Rectal smooth muscle tissue (tissue), 1 donor: Measurements from ENCODE around the gene OR6T1.

Experiments used
- H3K27ac ChIP-seq: one replicate; pipeline ENCODE4 v1.7.0; 2013; ENCODE audit warnings: low read depth, low read length, inconsistent platforms
- H3K27me3 ChIP-seq: one replicate; pipeline ENCODE4 v1.7.0; 2013; ENCODE audit warnings: low read length; ENCODE audit not compliant: control insufficient read depth, insufficient read depth
- H3K36me3 ChIP-seq: one replicate; pipeline ENCODE4 v1.7.0; 2013; ENCODE audit warnings: low read length; ENCODE audit not compliant: control insufficient read depth, insufficient read depth
- H3K4me1 ChIP-seq: one replicate; pipeline ENCODE4 v1.7.0; 2013; ENCODE audit warnings: low read length; ENCODE audit not compliant: control insufficient read depth, insufficient read depth
- H3K4me3 ChIP-seq: one replicate; pipeline ENCODE4 v1.7.0; 2013; ENCODE audit warnings: low read length
- H3K9ac ChIP-seq: one replicate; pipeline ENCODE4 v1.7.0; 2013; ENCODE audit warnings: low read length

The OR6T1 gene

DNA sequence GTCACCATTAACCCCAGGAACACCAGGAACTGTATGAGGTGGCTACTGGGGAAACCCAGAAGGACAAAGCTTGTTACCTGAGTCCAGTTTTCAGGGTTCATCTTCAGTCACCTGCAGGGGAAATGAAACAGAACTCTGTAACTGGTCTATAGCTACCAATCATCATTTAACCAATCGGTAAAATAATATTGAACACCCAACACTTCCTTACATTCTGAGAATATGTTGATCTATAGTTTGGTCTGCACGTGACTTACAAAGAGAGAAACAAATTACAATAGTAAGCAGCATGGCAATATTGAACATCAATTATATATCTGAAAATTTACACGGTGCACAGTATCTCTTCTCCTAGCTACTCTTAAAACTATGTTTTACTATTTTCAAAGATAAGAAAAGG lies at the start of gene OR6T1:
Gene OR6T1 (minus strand): TSS at position 101 of the 400 bp plus-strand sequence. CDS start 0 bp downstream, at position 101.
- no peaks in the 10 kb centered on the region for H3K4me1 ChIP-seq
- H3K27me3 ChIP-seq, result no peaks in the 10 kb centered on the region
- no peak within 1 kb of the TSS for H3K27ac ChIP-seq
- no peak within 1 kb of the TSS for H3K9ac ChIP-seq
- H3K4me3 ChIP-seq, result no peak within 1 kb of the TSS
- H3K36me3 ChIP-seq, result no peaks in the 10 kb centered on the region

GRCh38 chr11:123979311-123979710 lies 35.7 kb upstream of the OR6T1 start:
- H3K27ac ChIP-seq, result no peak overlapping the region
- H3K27me3 ChIP-seq, result no peaks in the 10 kb centered on the region
- no peak overlapping the region for H3K4me3 ChIP-seq
- no peaks in the 10 kb centered on the region for H3K36me3 ChIP-seq
- no peaks in the 10 kb centered on the region for H3K4me1 ChIP-seq
- H3K9ac ChIP-seq, result no peak overlapping the region

DNA sequence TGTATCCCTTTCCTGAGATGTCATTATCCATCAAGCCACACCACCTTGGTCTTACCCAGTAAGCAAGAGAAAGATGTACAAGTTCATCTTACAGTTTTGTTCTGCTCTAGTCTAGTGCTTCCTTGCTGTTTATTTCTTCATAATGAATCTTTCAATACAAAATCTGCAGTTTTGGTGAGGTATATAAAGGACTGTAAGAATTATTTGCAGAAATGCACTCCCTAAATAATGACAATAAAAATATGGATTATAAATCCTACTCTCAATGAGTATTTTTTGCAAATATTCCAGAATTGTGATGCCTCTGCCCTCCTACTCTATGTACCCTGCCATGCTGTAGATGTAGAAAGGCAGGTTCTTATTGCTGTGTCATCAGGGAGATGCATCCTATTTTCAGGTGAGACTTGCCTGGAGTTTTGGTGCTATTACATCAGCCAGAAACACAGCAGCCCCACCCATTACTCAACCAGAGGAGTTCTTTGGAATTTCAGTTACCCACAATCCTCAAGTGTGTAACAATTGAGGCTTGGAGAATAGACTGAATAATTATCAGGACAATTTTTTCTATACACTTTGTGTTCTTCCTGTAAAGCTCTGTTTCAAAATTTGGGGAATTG lies 34.2 kb upstream of the OR6T1 start, which contains the start of gene OR10S1:
Gene OR10S1 (minus strand): TSS at position 51 of the 617 bp plus-strand sequence. CDS start 117 bp downstream, outside the sequence.
- no peak within 1 kb of the TSS for H3K27ac ChIP-seq
- H3K27me3 ChIP-seq, result no peaks in the 10 kb centered on the region
- H3K4me3 ChIP-seq, result no peak within 1 kb of the TSS
- H3K9ac ChIP-seq, result no peak within 1 kb of the TSS
- H3K36me3 ChIP-seq, result no peaks in the 10 kb centered on the region
- no peaks in the 10 kb centered on the region for H3K4me1 ChIP-seq

GRCh38 chr11:123976770-123977560 lies 33.3 kb upstream of the OR6T1 start:
- H3K27me3 ChIP-seq, result no peaks in the 10 kb centered on the region
- H3K4me1 ChIP-seq, result no peaks in the 10 kb centered on the region
- H3K9ac ChIP-seq, result no peak overlapping the region
- H3K27ac ChIP-seq, result no peak overlapping the region
- no peak overlapping the region for H3K4me3 ChIP-seq
- H3K36me3 ChIP-seq, result no peaks in the 10 kb centered on the region

- no peak overlapping the region for H3K27ac ChIP-seq
- no peaks in the 10 kb centered on the region for H3K4me1 ChIP-seq
- no peaks in the 10 kb centered on the region for H3K36me3 ChIP-seq
- no peak overlapping the region for H3K9ac ChIP-seq
- H3K4me3 ChIP-seq, result no peak overlapping the region
- H3K27me3 ChIP-seq, result no peaks in the 10 kb centered on the region
These were observed 30.2 kb upstream of the OR6T1 start for GRCh38 chr11:123973816-123974215.

- H3K4me3 ChIP-seq, result no peak overlapping the region
These were observed 13.1 kb upstream of the OR6T1 start for GRCh38 chr11:123956752-123957151.

GRCh38 chr11:123945132-123945531 lies 1.5 kb upstream of the OR6T1 start:
- H3K4me3 ChIP-seq, result no peak overlapping the region
- no peak overlapping the region for H3K9ac ChIP-seq
- no peaks in the 10 kb centered on the region for H3K27me3 ChIP-seq
- H3K4me1 ChIP-seq, result no peaks in the 10 kb centered on the region
- H3K27ac ChIP-seq, result no peak overlapping the region
- no peaks in the 10 kb centered on the region for H3K36me3 ChIP-seq

More at GRCh38 chr11:123956752-123957151, 13.1 kb upstream of the OR6T1 start:
- H3K27me3 ChIP-seq, result no peaks in the 10 kb centered on the region
- no peaks in the 10 kb centered on the region for H3K4me1 ChIP-seq
- no peak overlapping the region for H3K27ac ChIP-seq
- H3K9ac ChIP-seq, result no peak overlapping the region
- H3K36me3 ChIP-seq, result no peaks in the 10 kb centered on the region

DNA sequence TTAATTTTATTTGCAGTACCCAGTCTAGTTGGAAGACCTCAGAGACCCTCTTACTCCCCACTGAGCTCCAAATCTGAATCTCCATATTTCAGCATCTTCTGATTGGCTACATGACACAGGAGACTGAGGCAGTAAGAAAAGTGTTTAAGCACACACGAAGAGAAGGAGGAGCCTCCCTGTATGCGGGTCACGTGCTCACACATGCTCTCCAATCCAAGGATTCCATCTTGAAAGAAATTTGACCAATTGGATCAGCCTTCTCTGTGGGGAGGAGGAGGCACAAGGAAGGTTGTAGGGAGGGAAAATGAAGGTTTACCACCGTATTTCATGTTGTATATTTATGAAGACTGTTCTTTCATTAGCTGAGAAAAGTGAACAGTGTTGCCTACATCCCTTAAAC lies 1.2 kb downstream of the OR6T1 start:
- no peak overlapping the region for H3K27ac ChIP-seq
- no peaks in the 10 kb centered on the region for H3K36me3 ChIP-seq
- no peaks in the 10 kb centered on the region for H3K27me3 ChIP-seq
- H3K9ac ChIP-seq, result no peak overlapping the region
- H3K4me3 ChIP-seq, result no peak overlapping the region
- H3K4me1 ChIP-seq, result no peaks in the 10 kb centered on the region

DNA sequence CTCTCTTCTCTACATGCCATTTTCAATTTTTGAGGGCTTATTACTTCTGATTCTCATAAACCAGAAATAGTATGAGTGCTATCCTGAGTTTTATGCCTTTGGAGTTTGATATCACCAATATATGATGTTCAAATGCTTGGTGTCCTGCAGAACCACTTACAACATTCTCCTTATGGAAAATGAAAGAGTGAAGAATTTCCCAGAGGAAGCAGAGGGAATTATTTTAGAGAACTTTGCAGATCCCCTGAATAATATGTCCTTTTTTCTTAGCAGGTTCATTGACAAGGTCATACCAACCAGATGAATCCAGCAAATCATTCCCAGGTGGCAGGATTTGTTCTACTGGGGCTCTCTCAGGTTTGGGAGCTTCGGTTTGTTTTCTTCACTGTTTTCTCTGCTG lies 4.3 kb downstream of the OR6T1 start, which contains the start of gene OR4D5:
Gene OR4D5 (plus strand): TSS at position 301 of the 400 bp plus-strand sequence. CDS start 0 bp downstream, at position 301.
- Histone ChIP-seq H3K9ac (no peak within 1 kb of the TSS), H3K27ac (no peak within 1 kb of the TSS), H3K4me1 (no peaks in the 10 kb centered on the region), H3K4me3 (no peak within 1 kb of the TSS), H3K27me3 (no peaks in the 10 kb centered on the region), H3K36me3 (no peaks in the 10 kb centered on the region)

- Histone ChIP-seq H3K36me3 (no peaks in the 10 kb centered on the region), H3K27ac (no peak overlapping the region), H3K4me3 (no peak overlapping the region), H3K9ac (no peak overlapping the region), H3K27me3 (no peaks in the 10 kb centered on the region), H3K4me1 (no peaks in the 10 kb centered on the region)
These were observed 19.6 kb downstream of the OR6T1 start for GRCh38 chr11:123924027-123924426.

DNA sequence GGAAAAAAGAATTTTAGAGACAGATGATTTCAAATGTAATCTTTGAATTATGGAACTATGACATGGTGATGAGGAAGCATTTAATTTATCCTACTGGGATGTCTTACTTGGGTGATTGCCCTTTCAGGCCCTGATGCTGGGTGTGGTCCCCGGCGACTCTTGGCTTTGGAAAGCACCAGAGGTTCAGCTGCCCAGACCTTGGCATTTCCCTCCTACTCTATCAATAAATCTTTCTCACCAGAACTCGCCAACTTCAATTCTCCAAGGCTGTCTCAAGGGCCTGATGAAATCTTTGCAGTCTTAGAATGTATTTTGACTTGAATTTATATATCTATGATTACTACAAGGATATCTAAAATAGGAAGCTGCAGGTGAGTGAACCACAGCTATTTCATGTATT lies 22.7 kb downstream of the OR6T1 start:
- no peak overlapping the region for H3K9ac ChIP-seq
- H3K4me1 ChIP-seq, result no peaks in the 10 kb centered on the region
- no peak overlapping the region for H3K27ac ChIP-seq
- no peaks in the 10 kb centered on the region for H3K27me3 ChIP-seq
- H3K4me3 ChIP-seq, result no peak overlapping the region
- no peaks in the 10 kb centered on the region for H3K36me3 ChIP-seq

DNA sequence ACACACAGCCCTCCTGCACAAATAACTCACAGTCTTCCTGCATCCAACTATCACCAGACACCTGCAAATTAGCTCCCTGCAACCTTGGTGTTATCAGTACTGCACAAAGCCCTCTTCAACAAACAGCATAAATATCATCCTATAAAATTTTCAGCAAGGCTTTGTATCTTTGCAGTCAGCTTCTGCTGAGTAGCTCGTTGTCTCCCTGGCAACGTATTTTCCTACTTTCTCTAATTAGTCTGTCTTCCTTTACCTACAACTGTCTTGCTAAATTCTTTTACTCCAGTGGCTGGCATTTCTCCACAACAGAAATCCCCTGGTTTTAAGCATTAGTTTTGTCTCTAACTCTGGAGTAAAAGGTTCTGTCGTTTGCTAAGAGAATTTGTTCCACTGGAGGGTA lies 37.8 kb downstream of the OR6T1 start:
- no peak overlapping the region for H3K27ac ChIP-seq
- no peaks in the 10 kb centered on the region for H3K36me3 ChIP-seq
- no peaks in the 10 kb centered on the region for H3K27me3 ChIP-seq
- no peaks in the 10 kb centered on the region for H3K4me1 ChIP-seq
- no peak overlapping the region for H3K4me3 ChIP-seq
- H3K9ac ChIP-seq, result no peak overlapping the region
